Trophoblast cell (in vitro differentiated cells and primary cell): Measurements from ENCODE around the gene MIS18A.

Source experiments
- DNase-seq, 2 donors: peaks; one replicate each; pipeline ENCODE4 v3.0.0-alpha.2; 2016
- H2AFZ ChIP-seq: 2 replicates; pipeline ENCODE4 v1.6.1; 2013; ENCODE audit warnings: low read length, moderate library complexity, mild to moderate bottlenecking; ENCODE audit not compliant: insufficient read depth, poor library complexity
- H2AK5ac ChIP-seq: 2 replicates; pipeline ENCODE4 v1.6.1; 2013; ENCODE audit warnings: mild to moderate bottlenecking, low read length
- H2BK120ac ChIP-seq: 2 replicates; pipeline ENCODE4 v1.6.1; 2013; ENCODE audit warnings: low read length, mild to moderate bottlenecking, moderate library complexity; ENCODE audit not compliant: insufficient read depth, poor library complexity
- H2BK12ac ChIP-seq: 2 replicates; pipeline ENCODE4 v1.6.1; 2013; ENCODE audit warnings: mild to moderate bottlenecking, low read length, moderate library complexity
- H2BK5ac ChIP-seq: 2 replicates; pipeline ENCODE4 v1.6.1; 2013; ENCODE audit warnings: low read length, low read depth, moderate library complexity, mild to moderate bottlenecking; ENCODE audit not compliant: poor library complexity
- H3K14ac ChIP-seq: 2 replicates; pipeline ENCODE4 v1.6.1; 2013; ENCODE audit warnings: mild to moderate bottlenecking, low read length
- H3K18ac ChIP-seq: 2 replicates; pipeline ENCODE4 v1.6.1; 2013; ENCODE audit warnings: mild to moderate bottlenecking, low read length
- H3K23ac ChIP-seq: 2 replicates; pipeline ENCODE4 v1.6.1; 2013; ENCODE audit warnings: low read length
- H3K27ac ChIP-seq: 2 replicates; pipeline ENCODE4 v1.5.1; 2013; ENCODE audit warnings: low read depth, mild to moderate bottlenecking, inconsistent platforms, low read length, moderate library complexity
- H3K27me3 ChIP-seq: 2 replicates; pipeline ENCODE4 v1.6.1; 2013; ENCODE audit warnings: inconsistent platforms, mild to moderate bottlenecking, low read length, moderate library complexity; ENCODE audit not compliant: insufficient read depth
- H3K36me3 ChIP-seq, 2 experiments: 1 replicate in 1 of 2; 2 replicates in 1 of 2; pipeline ENCODE4 v1.6.1; 2013; ENCODE audit warnings: low read length in 2 of 2, mild to moderate bottlenecking in 2 of 2, moderate library complexity in 1 of 2; ENCODE audit not compliant: insufficient read depth in 2 of 2, control insufficient read depth in 1 of 2
- H3K4ac ChIP-seq: 2 replicates; pipeline ENCODE4 v1.6.1; 2013; ENCODE audit warnings: low read depth, mild to moderate bottlenecking, low read length, moderate library complexity
- H3K4me1 ChIP-seq, 2 experiments: 1 replicate in 1 of 2; 2 replicates in 1 of 2; pipeline ENCODE4 v1.6.1; 2013; ENCODE audit warnings: low read length in 2 of 2, mild to moderate bottlenecking in 2 of 2, moderate library complexity in 1 of 2; ENCODE audit not compliant: insufficient read depth in 2 of 2, control insufficient read depth in 1 of 2
- H3K4me2 ChIP-seq: 2 replicates; pipeline ENCODE4 v1.6.1; 2013; ENCODE audit warnings: inconsistent platforms, mild to moderate bottlenecking, low read length, moderate library complexity
- H3K4me3 ChIP-seq: 2 replicates; pipeline ENCODE4 v1.5.1; 2013; ENCODE audit warnings: mild to moderate bottlenecking, low read depth, low read length, inconsistent platforms
- H3K79me1 ChIP-seq: one replicate; pipeline ENCODE4 v1.6.1; 2013; ENCODE audit warnings: low read length
- H3K79me2 ChIP-seq: 2 replicates; pipeline ENCODE4 v1.6.1; 2013; ENCODE audit warnings: low read length, mild to moderate bottlenecking; ENCODE audit not compliant: control insufficient read depth, insufficient read depth, poor library complexity
- H3K9ac ChIP-seq: 2 replicates; pipeline ENCODE4 v1.6.1; 2013; ENCODE audit warnings: mild to moderate bottlenecking, low read length
- H3K9me3 ChIP-seq: 2 replicates; pipeline ENCODE4 v1.6.1; 2013; ENCODE audit warnings: low read depth, mild to moderate bottlenecking, control low read depth, inconsistent platforms, low read length; ENCODE audit not compliant: insufficient read depth
- H4K12ac ChIP-seq: 2 replicates; pipeline ENCODE4 v1.6.1; 2013; ENCODE audit warnings: low read depth, mild to moderate bottlenecking, low read length, moderate library complexity
- H4K8ac ChIP-seq: 2 replicates; pipeline ENCODE4 v1.6.1; 2013; ENCODE audit warnings: low read depth, mild to moderate bottlenecking, low read length, moderate library complexity
- H4K91ac ChIP-seq: one replicate; pipeline ENCODE4 v1.6.1; 2013; ENCODE audit warnings: low read depth, mild to moderate bottlenecking, low read length, moderate library complexity
- WGBS: extraction: QIAGEN DNeasy Blood & Tissue Kit; methylation state at CpG from one replicate; pipeline ENCODE4 v1.1.7; 2013; ENCODE audit warnings: missing lambda C conversion rate; ENCODE audit not compliant: insufficient read length, insufficient coverage; ENCODE audit errors: extremely low coverage; 5-methylcytosine and 5-hydroxymethylcytosine counted together

MIS18A gene

DNA sequence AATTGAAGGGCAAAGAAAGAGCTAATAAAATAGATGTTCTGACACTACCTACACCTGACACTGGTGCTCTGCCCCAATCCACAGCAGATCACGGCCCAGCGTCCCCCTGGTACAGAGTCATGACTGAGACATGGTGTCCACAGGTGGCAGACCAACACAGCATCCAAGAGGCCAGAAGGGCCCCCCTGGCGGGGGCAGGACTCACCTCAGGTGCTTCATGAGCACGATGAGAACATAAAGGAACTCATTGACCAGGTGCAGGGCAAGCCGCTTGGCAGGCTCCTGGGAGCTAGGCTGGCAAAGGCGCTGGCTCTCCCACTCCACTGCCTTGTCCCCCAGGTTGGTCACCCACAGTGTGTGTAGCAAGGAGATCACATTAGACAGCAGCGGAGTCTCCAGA is 40.2 kb upstream of the MIS18A start:
- H3K4me3 ChIP-seq: no peak overlapping the region
- H4K91ac ChIP-seq: no peak overlapping the region
- no peaks in the 10 kb centered on the region for H3K79me1 ChIP-seq
- H4K12ac ChIP-seq: no peak overlapping the region
- H3K36me3 ChIP-seq: peaks cover 68 to 80% of the 10 kb centered on the region in 2 experiments
- no peak overlapping the region for H3K4me2 ChIP-seq
- H2BK12ac ChIP-seq: no peak overlapping the region
- no peak overlapping the region for H2BK120ac ChIP-seq
- H3K27ac ChIP-seq: no peak overlapping the region
- no peak overlapping the region for H3K14ac ChIP-seq
- H2BK5ac ChIP-seq: no peak overlapping the region
- H3K4ac ChIP-seq: no peak overlapping the region
- H3K9ac ChIP-seq: no peak overlapping the region
- H3K23ac ChIP-seq: no peak overlapping the region
- H3K18ac ChIP-seq: no peak overlapping the region
- H3K4me1 ChIP-seq: no peaks in the 10 kb centered on the region
- no peak overlapping the region for H4K8ac ChIP-seq
- no CpG with 5 or more reads among the region's 7 CpGs for WGBS
- no peaks in the 10 kb centered on the region for H3K27me3 ChIP-seq
- no peaks in the 10 kb centered on the region for H3K79me2 ChIP-seq
- H2AK5ac ChIP-seq: no peak overlapping the region
- H3K9me3 ChIP-seq: peaks cover 3% of the 10 kb centered on the region
- H2AFZ ChIP-seq: no peak overlapping the region
- no peak for DNase-seq

- no peak overlapping the region for H4K91ac ChIP-seq
- H3K27me3 ChIP-seq: no peaks in the 10 kb centered on the region
- no CpG with 5 or more reads among the region's 9 CpGs for WGBS
- H3K4me3 ChIP-seq: no peak overlapping the region
- no peak for DNase-seq
- no peak overlapping the region for H4K8ac ChIP-seq
- no peak overlapping the region for H3K4me2 ChIP-seq
- H3K79me1 ChIP-seq: no peaks in the 10 kb centered on the region
- H3K79me2 ChIP-seq: no peaks in the 10 kb centered on the region
- H2AK5ac ChIP-seq: no peak overlapping the region
- H4K12ac ChIP-seq: no peak overlapping the region
- no peak overlapping the region for H3K9ac ChIP-seq
- H2BK5ac ChIP-seq: no peak overlapping the region
- no peak overlapping the region for H3K27ac ChIP-seq
- no peaks in the 10 kb centered on the region for H3K4me1 ChIP-seq
- H3K14ac ChIP-seq: no peak overlapping the region
- peaks cover 59 to 69% of the 10 kb centered on the region in 2 experiments for H3K36me3 ChIP-seq
- H2AFZ ChIP-seq: no peak overlapping the region
- H3K18ac ChIP-seq: no peak overlapping the region
- H3K9me3 ChIP-seq: peaks cover 3% of the 10 kb centered on the region
- no peak overlapping the region for H3K23ac ChIP-seq
- no peak overlapping the region for H3K4ac ChIP-seq
- no peak overlapping the region for H2BK12ac ChIP-seq
- no peak overlapping the region for H2BK120ac ChIP-seq
These were observed 38.9 kb upstream of the MIS18A start for GRCh38 chr21:32317726-32318125.

- Histone ChIP-seq H3K27ac (no peak overlapping the region), H4K8ac (no peak overlapping the region), H4K91ac (no peak overlapping the region), H3K27me3 (no peaks in the 10 kb centered on the region), H3K9me3 (peaks cover 3% of the 10 kb centered on the region), H3K4me2 (no peak overlapping the region), H2BK120ac (no peak overlapping the region), H3K4ac (no peak overlapping the region), H4K12ac (no peak overlapping the region), H3K9ac (no peak overlapping the region), H3K14ac (no peak overlapping the region), H3K79me1 (no peaks in the 10 kb centered on the region), H3K4me1 (no peaks in the 10 kb centered on the region), H3K79me2 (no peaks in the 10 kb centered on the region), H2BK5ac (no peak overlapping the region), H3K4me3 (no peak overlapping the region), H2AFZ (no peak overlapping the region), H3K18ac (no peak overlapping the region), H2AK5ac (no peak overlapping the region), H2BK12ac (no peak overlapping the region), H3K23ac (no peak overlapping the region), H3K36me3 (peaks cover 55 to 69% of the 10 kb centered on the region in 2 experiments)
- WGBS: no CpG with 5 or more reads among the region's 22 CpGs
- no peak for DNase-seq
These were observed 37.7 kb upstream of the MIS18A start for GRCh38 chr21:32316361-32317215.

DNA sequence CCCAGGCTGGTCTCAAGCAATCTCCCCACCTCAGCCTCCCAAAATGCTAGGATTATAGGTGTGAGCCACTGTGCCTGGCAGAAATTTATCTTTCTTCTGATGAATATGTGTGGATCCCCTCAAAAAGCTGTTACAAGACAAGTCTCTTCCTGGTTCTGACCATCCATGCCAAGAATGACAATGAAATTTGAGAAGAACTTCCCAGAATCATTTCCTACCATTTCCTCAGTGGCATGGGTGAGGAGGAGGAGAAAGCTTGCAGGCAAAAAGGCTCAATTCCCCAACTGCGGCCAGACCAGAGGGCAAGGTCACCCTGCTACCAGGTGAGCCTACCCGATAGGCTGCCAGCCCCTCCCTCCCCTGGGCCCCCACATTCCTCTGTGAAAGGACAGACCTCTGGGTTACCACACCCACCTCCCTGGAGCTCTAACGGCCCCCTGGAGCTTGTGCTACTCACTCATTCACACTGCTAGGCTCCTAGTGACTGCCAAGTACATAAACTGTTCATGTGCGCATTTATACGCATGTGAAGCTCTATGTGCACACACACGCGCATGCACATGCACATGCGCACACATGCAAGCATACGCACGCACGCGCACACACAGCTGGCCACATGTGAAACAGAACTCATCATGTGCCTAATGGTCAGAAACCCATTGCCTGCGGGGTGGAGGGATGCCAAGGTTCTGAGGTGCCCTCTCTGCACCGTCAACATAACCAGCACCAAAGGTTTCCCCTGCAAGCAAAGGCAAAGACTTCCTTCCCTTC is 36.8 kb upstream of the MIS18A start:
- Histone ChIP-seq H2AK5ac (no peak overlapping the region), H2BK120ac (no peak overlapping the region), H3K9ac (no peak overlapping the region), H3K36me3 (peaks cover 51 to 66% of the 10 kb centered on the region in 2 experiments), H3K18ac (no peak overlapping the region), H3K14ac (no peak overlapping the region), H3K4me1 (no peaks in the 10 kb centered on the region), H3K9me3 (peaks cover 3% of the 10 kb centered on the region), H3K79me2 (no peaks in the 10 kb centered on the region), H3K4me2 (no peak overlapping the region), H4K91ac (no peak overlapping the region), H2BK5ac (no peak overlapping the region), H3K27ac (no peak overlapping the region), H4K12ac (peak overlapping the region; percentile 4), H2BK12ac (no peak overlapping the region), H3K23ac (peak overlapping the region; percentile 47), H3K79me1 (no peaks in the 10 kb centered on the region), H2AFZ (no peak overlapping the region), H4K8ac (no peak overlapping the region), H3K4me3 (no peak overlapping the region), H3K27me3 (no peaks in the 10 kb centered on the region), H3K4ac (no peak overlapping the region)
- no CpG with 5 or more reads among the region's 14 CpGs for WGBS
- DNase-seq: no peak
